ENCODE measurements around the gene MACROD2.

DNA sequence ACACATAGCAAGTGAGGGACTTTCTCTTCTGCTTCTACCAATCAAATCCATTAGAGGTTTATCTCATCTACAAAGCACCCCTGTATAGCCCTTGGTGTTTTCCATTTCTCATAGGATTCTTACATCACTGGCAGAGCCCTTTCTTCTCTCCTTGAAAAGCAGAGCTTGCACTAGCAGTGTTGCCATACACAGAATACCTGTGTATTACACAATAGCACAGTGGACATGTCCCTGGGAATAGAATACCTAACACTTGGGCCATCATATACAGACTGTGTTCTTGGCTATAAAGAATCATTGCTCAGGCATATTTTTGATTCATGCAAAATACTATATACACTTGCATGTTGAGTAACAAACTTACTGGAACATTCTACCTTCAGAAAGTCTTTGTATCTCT is 1996.0 kb downstream of the MACROD2 start:
- TF ChIP-seq, protein P1, sequence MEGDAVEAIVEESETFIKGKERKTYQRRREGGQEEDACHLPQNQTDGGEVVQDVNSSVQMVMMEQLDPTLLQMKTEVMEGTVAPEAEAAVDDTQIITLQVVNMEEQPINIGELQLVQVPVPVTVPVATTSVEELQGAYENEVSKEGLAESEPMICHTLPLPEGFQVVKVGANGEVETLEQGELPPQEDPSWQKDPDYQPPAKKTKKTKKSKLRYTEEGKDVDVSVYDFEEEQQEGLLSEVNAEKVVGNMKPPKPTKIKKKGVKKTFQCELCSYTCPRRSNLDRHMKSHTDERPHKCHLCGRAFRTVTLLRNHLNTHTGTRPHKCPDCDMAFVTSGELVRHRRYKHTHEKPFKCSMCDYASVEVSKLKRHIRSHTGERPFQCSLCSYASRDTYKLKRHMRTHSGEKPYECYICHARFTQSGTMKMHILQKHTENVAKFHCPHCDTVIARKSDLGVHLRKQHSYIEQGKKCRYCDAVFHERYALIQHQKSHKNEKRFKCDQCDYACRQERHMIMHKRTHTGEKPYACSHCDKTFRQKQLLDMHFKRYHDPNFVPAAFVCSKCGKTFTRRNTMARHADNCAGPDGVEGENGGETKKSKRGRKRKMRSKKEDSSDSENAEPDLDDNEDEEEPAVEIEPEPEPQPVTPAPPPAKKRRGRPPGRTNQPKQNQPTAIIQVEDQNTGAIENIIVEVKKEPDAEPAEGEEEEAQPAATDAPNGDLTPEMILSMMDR (IDR thresholded peaks at IDR 0.05; ENCODE audit: insufficient read depth, low read depth, low read length), result no peak
- no peak for TF ChIP-seq EZH2 (IDR thresholded peaks at IDR 0.05; ENCODE audit: insufficient read depth, low read length)
